Mesenchymal stem cell (in vitro differentiated cells and primary cell): ENCODE measurements around the gene ULBP3.

ENCODE experiments used
- DNase-seq: peaks from one replicate; pipeline ENCODE4 v3.0.0-alpha.2; 2013
- H2AFZ ChIP-seq: one replicate; pipeline ENCODE4 v1.6.1; 2013; ENCODE audit warnings: low read depth, mild to moderate bottlenecking, control low read depth, inconsistent platforms, low read length, moderate library complexity
- H2AK5ac ChIP-seq: 2 replicates; pipeline ENCODE4 v1.6.1; 2013; ENCODE audit warnings: low read length, moderate library complexity, mild to moderate bottlenecking, inconsistent platforms; ENCODE audit not compliant: severe bottlenecking
- H2BK120ac ChIP-seq: one replicate; pipeline ENCODE4 v1.6.1; 2013; ENCODE audit warnings: low read depth, mild to moderate bottlenecking, inconsistent platforms, low read length, moderate library complexity
- H2BK12ac ChIP-seq, 2 experiments: one replicate each; pipeline ENCODE4 v1.6.1; 2013; ENCODE audit warnings: inconsistent platforms in 2 of 2, low read length in 2 of 2, mild to moderate bottlenecking in 2 of 2, moderate library complexity in 2 of 2, control low read depth in 1 of 2
- H2BK15ac ChIP-seq: one replicate; pipeline ENCODE4 v1.6.1; 2013; ENCODE audit warnings: mild to moderate bottlenecking, low read depth, inconsistent platforms; ENCODE audit not compliant: poor library complexity, severe bottlenecking
- H2BK5ac ChIP-seq: 2 replicates; pipeline ENCODE4 v1.6.1; 2013; ENCODE audit warnings: low read depth, mild to moderate bottlenecking, low read length, control low read depth, inconsistent platforms; ENCODE audit not compliant: poor library complexity, severe bottlenecking
- H3K14ac ChIP-seq, 2 experiments: one replicate each; pipeline ENCODE4 v1.6.1; 2013; ENCODE audit warnings: inconsistent platforms in 2 of 2, low read length in 2 of 2, control low read depth in 1 of 2, mild to moderate bottlenecking in 1 of 2, moderate library complexity in 1 of 2
- H3K18ac ChIP-seq, 2 experiments: one replicate each; pipeline ENCODE4 v1.6.1; 2013; ENCODE audit warnings: inconsistent platforms in 2 of 2, low read length in 2 of 2, control low read depth in 1 of 2, low read depth in 1 of 2, mild to moderate bottlenecking in 1 of 2
- H3K23ac ChIP-seq, 2 experiments: one replicate each; pipeline ENCODE4 v1.6.1; 2013; ENCODE audit warnings: inconsistent platforms in 2 of 2, low read length in 2 of 2, mild to moderate bottlenecking in 2 of 2, moderate library complexity in 2 of 2, control low read depth in 1 of 2
- H3K27ac ChIP-seq: 2 replicates; pipeline ENCODE4 v1.5.1; 2013; ENCODE audit warnings: mild to moderate bottlenecking, moderate library complexity, low read length, control low read depth, inconsistent platforms; ENCODE audit not compliant: poor library complexity, severe bottlenecking
- H3K27me3 ChIP-seq, 2 experiments: 2 replicates each; pipeline versions ENCODE4 v1.6.1 to v1.7.0; 2013; ENCODE audit warnings: low read length in 2 of 2, mild to moderate bottlenecking in 2 of 2, moderate library complexity in 2 of 2, control low read depth in 1 of 2, inconsistent platforms in 1 of 2; ENCODE audit not compliant: control insufficient read depth in 1 of 2, insufficient read depth in 1 of 2
- H3K36me3 ChIP-seq, 2 experiments: 2 replicates each; pipeline versions ENCODE4 v1.6.1 to v1.7.0; 2013; ENCODE audit warnings: low read length in 2 of 2, control low read depth in 1 of 2, inconsistent platforms in 1 of 2, low read depth in 1 of 2, mild to moderate bottlenecking in 1 of 2; ENCODE audit not compliant: insufficient read depth in 2 of 2, control insufficient read depth in 1 of 2
- H3K4ac ChIP-seq, 2 experiments: one replicate each; pipeline ENCODE4 v1.6.1; 2013; ENCODE audit warnings: inconsistent platforms in 2 of 2, low read length in 2 of 2, mild to moderate bottlenecking in 2 of 2, moderate library complexity in 2 of 2, control low read depth in 1 of 2, low read depth in 1 of 2
- H3K4me1 ChIP-seq: 2 replicates; pipeline ENCODE4 v1.6.1; 2013; ENCODE audit warnings: low read depth, low read length, control low read depth; ENCODE audit not compliant: control insufficient read depth, insufficient read depth
- H3K4me2 ChIP-seq: 2 replicates; pipeline ENCODE4 v1.6.1; 2013; ENCODE audit warnings: low read length, mild to moderate bottlenecking, inconsistent platforms; ENCODE audit not compliant: poor library complexity, severe bottlenecking
- H3K4me3 ChIP-seq, 2 experiments: 2 replicates each; pipeline versions ENCODE4 v1.5.1 to v1.7.0; 2013; ENCODE audit warnings: low read length in 2 of 2, mild to moderate bottlenecking in 2 of 2, control low read depth in 1 of 2, low read depth in 1 of 2; ENCODE audit not compliant: insufficient read depth in 1 of 2
- H3K79me1 ChIP-seq: replicated peaks from 2 replicates; pipeline ENCODE4 v1.6.1; 2013; ENCODE audit warnings: mild to moderate bottlenecking, control low read depth, low read length, inconsistent platforms; ENCODE audit not compliant: poor library complexity, severe bottlenecking
- H3K9ac ChIP-seq: 2 replicates; pipeline ENCODE4 v1.7.0; 2013; ENCODE audit warnings: mild to moderate bottlenecking, low read length, moderate library complexity
- H3K9me3 ChIP-seq: 2 replicates; pipeline ENCODE4 v1.7.0; 2013; ENCODE audit warnings: mild to moderate bottlenecking, low read length; ENCODE audit not compliant: control insufficient read depth
- H4K8ac ChIP-seq: one replicate; pipeline ENCODE4 v1.6.1; 2013; ENCODE audit warnings: inconsistent platforms, mild to moderate bottlenecking, low read length, moderate library complexity
- H4K91ac ChIP-seq: one replicate; pipeline ENCODE4 v1.6.1; 2013; ENCODE audit warnings: mild to moderate bottlenecking, low read length, inconsistent platforms
- WGBS: methylation state at CpG from one replicate; pipeline ENCODE4 v1.1.7; 2013; ENCODE audit warnings: mixed read lengths; 5-methylcytosine and 5-hydroxymethylcytosine counted together

ULBP3 gene

GRCh38 chr6:150029276-150029675, 39.6 kb downstream of the ULBP3 start:
- Histone ChIP-seq H4K91ac (no peak overlapping the region), H3K36me3 (no peaks in the 10 kb centered on the region), H3K9ac (no peak overlapping the region), H3K79me1 (no peaks in the 10 kb centered on the region), H2BK15ac (no peak overlapping the region), H3K23ac (no peak overlapping the region), H3K4me2 (no peak overlapping the region), H3K18ac (no peak overlapping the region), H2AK5ac (no peak overlapping the region), H2BK5ac (no peak overlapping the region), H3K4ac (no peak overlapping the region), H2AFZ (no peak overlapping the region), H3K4me1 (peaks cover 7% of the 10 kb centered on the region), H3K14ac (no peak overlapping the region), H2BK120ac (no peak overlapping the region), H3K27me3 (peaks cover 74 to 83% of the 10 kb centered on the region in 2 experiments), H3K27ac (no peak overlapping the region), H4K8ac (no peak overlapping the region), H3K4me3 (no peak overlapping the region), H2BK12ac (no peak overlapping the region), H3K9me3 (no peaks in the 10 kb centered on the region)
- DNase-seq, result no peak
- WGBS, result 77% methylated on average over 7 of the region's 7 CpGs

- H2AK5ac ChIP-seq, result no peak overlapping the region
- 73% methylated on average over 8 of the region's 8 CpGs for WGBS
These were observed 40.1 kb downstream of the ULBP3 start for GRCh38 chr6:150028799-150029198.

GRCh38 chr6:150027806-150028565, 40.9 kb downstream of the ULBP3 start:
- Histone ChIP-seq H2BK15ac (no peak overlapping the region), H2BK12ac (no peak overlapping the region), H3K36me3 (no peaks in the 10 kb centered on the region), H2AFZ (no peak overlapping the region), H3K27ac (no peak overlapping the region), H3K4me2 (no peak overlapping the region), H3K4me1 (peaks cover 7% of the 10 kb centered on the region), H3K9ac (no peak overlapping the region), H3K9me3 (no peaks in the 10 kb centered on the region), H3K23ac (no peak overlapping the region), H3K27me3 (peaks cover 72 to 82% of the 10 kb centered on the region in 2 experiments), H4K91ac (no peak overlapping the region), H4K8ac (no peak overlapping the region), H3K4me3 (peak overlapping the region in 1 of 2 experiments; percentile 26), H3K14ac (no peak overlapping the region), H3K79me1 (no peaks in the 10 kb centered on the region), H2BK120ac (no peak overlapping the region), H2BK5ac (no peak overlapping the region), H2AK5ac (no peak overlapping the region), H3K4ac (no peak overlapping the region), H3K18ac (no peak overlapping the region)
- DNase-seq, result no peak
- 90% methylated on average over 6 of the region's 6 CpGs for WGBS

More at GRCh38 chr6:150028799-150029198, 40.1 kb downstream of the ULBP3 start:
- no peak overlapping the region for H3K27ac ChIP-seq
- H2AFZ ChIP-seq, result no peak overlapping the region
- H2BK12ac ChIP-seq, result no peak overlapping the region
- DNase-seq, result no peak
- H3K23ac ChIP-seq, result no peak overlapping the region
- H3K9ac ChIP-seq, result no peak overlapping the region
- no peak overlapping the region for H4K91ac ChIP-seq
- no peak overlapping the region for H4K8ac ChIP-seq
- H3K14ac ChIP-seq, result no peak overlapping the region
- H3K4me3 ChIP-seq, result no peak overlapping the region
- H3K27me3 ChIP-seq, result peaks cover 78 to 88% of the 10 kb centered on the region in 2 experiments
- no peak overlapping the region for H2BK15ac ChIP-seq
- H3K4me1 ChIP-seq, result peaks cover 7% of the 10 kb centered on the region
- H3K4me2 ChIP-seq, result no peak overlapping the region
- H2BK120ac ChIP-seq, result no peak overlapping the region
- no peaks in the 10 kb centered on the region for H3K36me3 ChIP-seq
- H3K79me1 ChIP-seq, result no peaks in the 10 kb centered on the region
- no peak overlapping the region for H3K4ac ChIP-seq
- H3K9me3 ChIP-seq, result no peaks in the 10 kb centered on the region
- no peak overlapping the region for H2BK5ac ChIP-seq
- H3K18ac ChIP-seq, result no peak overlapping the region

- Histone ChIP-seq H3K27ac (no peak overlapping the region), H3K79me1 (no peaks in the 10 kb centered on the region), H3K36me3 (no peaks in the 10 kb centered on the region), H3K9ac (no peak overlapping the region), H3K18ac (no peak overlapping the region), H2AK5ac (no peak overlapping the region), H2AFZ (no peak overlapping the region), H2BK15ac (no peak overlapping the region), H3K14ac (no peak overlapping the region), H2BK5ac (no peak overlapping the region), H3K4me2 (no peak overlapping the region), H3K4me3 (no peak overlapping the region), H3K4ac (no peak overlapping the region), H4K8ac (no peak overlapping the region), H3K23ac (no peak overlapping the region), H2BK120ac (no peak overlapping the region), H3K9me3 (no peaks in the 10 kb centered on the region), H4K91ac (no peak overlapping the region), H3K4me1 (peaks cover 7% of the 10 kb centered on the region), H3K27me3 (peaks cover 67 to 77% of the 10 kb centered on the region in 2 experiments), H2BK12ac (no peak overlapping the region)
- no peak for DNase-seq
- WGBS, result 74% methylated on average over 9 of the region's 9 CpGs
These were observed 41.7 kb downstream of the ULBP3 start for GRCh38 chr6:150026976-150027805.
